ENCODE results near the gene YBEY. TPM values are rescaled to one million over a fixed set of nuclear protein-coding genes. Genes with fewer than 3 reads are reported as not detected.

YBEY gene
- total and polyA plus RNA-seq, 2 donors (not counting 1 experiment from before 2014, with no cell fraction given), result 15.9 to 18.6 TPM

GRCh38 chr21:46287541-46287940 lies 1.4 kb downstream of the YBEY start:
- Histone ChIP-seq H2AFZ (ENCODE audit: low read length) (no peak overlapping the region), H3K36me3 (ENCODE audit: control insufficient read depth, insufficient read depth, low read length) (peaks cover 5% of the 10 kb centered on the region), H3K4me1 (ENCODE audit: control insufficient read depth, extremely low read depth, insufficient read depth, low read length) (peaks cover 5% of the 10 kb centered on the region), H3K4me2 (ENCODE audit: extremely low read depth, insufficient read depth, low read length) (peak overlapping the region; percentile 69), H3K27ac (ENCODE audit: insufficient read depth, low read length) (no peak overlapping the region), H3K9me3 (ENCODE audit: control insufficient read depth, insufficient read depth, low read depth, low read length) (no peaks in the 10 kb centered on the region), H3K79me2 (ENCODE audit: control insufficient read depth, insufficient read depth, low read length) (peaks cover 29% of the 10 kb centered on the region), H4K20me1 (ENCODE audit: control insufficient read depth, extremely low read depth, insufficient read depth, low read length) (no peaks in the 10 kb centered on the region), H3K4me3 (replicated peaks in 1 of 4; ENCODE audit: control extremely low read depth in 1 of 4, insufficient read depth in 1 of 4, low read depth in 3 of 4, low read length in 4 of 4) (peak overlapping the region in 3 of 4 experiments; percentile 63 to 99 (median 91)), H3K27me3 (ENCODE audit: control insufficient read depth, insufficient read depth, low read length) (no peaks in the 10 kb centered on the region), H3K9ac (ENCODE audit: insufficient read depth, low read length) (no peak overlapping the region)
- no peak for DNase-seq (ENCODE audit: low read depth in 2 of 2)
- TF ChIP-seq CTCF (conservative IDR thresholded peaks at IDR 0.05 in 1 of 2, IDR thresholded peaks at IDR 0.05 in 1 of 2; ENCODE audit: low read depth in 1 of 2, low read length in 2 of 2) (no peak), EZH2 (IDR thresholded peaks at IDR 0.05; ENCODE audit: low read length, missing control alignments) (no peak)

GRCh38 chr21:46289655-46290179 lies 3.6 kb downstream of the YBEY start:
- Histone ChIP-seq H2AFZ (ENCODE audit: low read length) (no peak overlapping the region), H3K27ac (ENCODE audit: insufficient read depth, low read length) (no peak overlapping the region), H3K4me3 (replicated peaks in 1 of 4; ENCODE audit: control extremely low read depth in 1 of 4, insufficient read depth in 1 of 4, low read depth in 3 of 4, low read length in 4 of 4) (no peak overlapping the region), H4K20me1 (ENCODE audit: control insufficient read depth, extremely low read depth, insufficient read depth, low read length) (no peaks in the 10 kb centered on the region), H3K4me1 (ENCODE audit: control insufficient read depth, extremely low read depth, insufficient read depth, low read length) (peaks cover 4% of the 10 kb centered on the region), H3K27me3 (ENCODE audit: control insufficient read depth, insufficient read depth, low read length) (no peaks in the 10 kb centered on the region), H3K9me3 (ENCODE audit: control insufficient read depth, insufficient read depth, low read depth, low read length) (no peaks in the 10 kb centered on the region), H3K4me2 (ENCODE audit: extremely low read depth, insufficient read depth, low read length) (no peak overlapping the region), H3K79me2 (ENCODE audit: control insufficient read depth, insufficient read depth, low read length) (peaks cover 9% of the 10 kb centered on the region), H3K36me3 (ENCODE audit: control insufficient read depth, insufficient read depth, low read length) (peaks cover 2% of the 10 kb centered on the region), H3K9ac (ENCODE audit: insufficient read depth, low read length) (no peak overlapping the region)
- DNase-seq (ENCODE audit: low read depth in 2 of 2), result no peak
- TF ChIP-seq CTCF (conservative IDR thresholded peaks at IDR 0.05 in 1 of 2, IDR thresholded peaks at IDR 0.05 in 1 of 2; ENCODE audit: low read depth in 1 of 2, low read length in 2 of 2), result no peak
- no peak for TF ChIP-seq EZH2 (IDR thresholded peaks at IDR 0.05; ENCODE audit: low read length, missing control alignments)

GRCh38 chr21:46291561-46291960 lies 5.4 kb downstream of the YBEY start:
- H3K9ac ChIP-seq (ENCODE audit: insufficient read depth, low read length), result no peak overlapping the region
- H4K20me1 ChIP-seq (ENCODE audit: control insufficient read depth, extremely low read depth, insufficient read depth, low read length), result no peaks in the 10 kb centered on the region
- no peaks in the 10 kb centered on the region for H3K27me3 ChIP-seq (ENCODE audit: control insufficient read depth, insufficient read depth, low read length)

More at GRCh38 chr21:46291561-46291960, 5.4 kb downstream of the YBEY start:
- Histone ChIP-seq H3K27ac (ENCODE audit: insufficient read depth, low read length) (no peak overlapping the region), H3K4me3 (replicated peaks in 1 of 4; ENCODE audit: control extremely low read depth in 1 of 4, insufficient read depth in 1 of 4, low read depth in 3 of 4, low read length in 4 of 4) (no peak overlapping the region), H3K36me3 (ENCODE audit: control insufficient read depth, insufficient read depth, low read length) (peaks cover 2% of the 10 kb centered on the region), H2AFZ (ENCODE audit: low read length) (no peak overlapping the region), H3K4me2 (ENCODE audit: extremely low read depth, insufficient read depth, low read length) (no peak overlapping the region), H3K79me2 (ENCODE audit: control insufficient read depth, insufficient read depth, low read length) (peaks cover 2% of the 10 kb centered on the region), H3K9me3 (ENCODE audit: control insufficient read depth, insufficient read depth, low read depth, low read length) (no peaks in the 10 kb centered on the region), H3K4me1 (ENCODE audit: control insufficient read depth, extremely low read depth, insufficient read depth, low read length) (peaks cover 8% of the 10 kb centered on the region)
- TF ChIP-seq EZH2 (IDR thresholded peaks at IDR 0.05; ENCODE audit: low read length, missing control alignments) (no peak), CTCF (conservative IDR thresholded peaks at IDR 0.05 in 1 of 2, IDR thresholded peaks at IDR 0.05 in 1 of 2; ENCODE audit: low read depth in 1 of 2, low read length in 2 of 2) (no peak)
- DNase-seq (ENCODE audit: low read depth in 2 of 2), result no peak
